T-cell (primary cell): ENCODE results near the gene PIK3R4. TPM values are rescaled to one million over a fixed set of nuclear protein-coding genes. Genes with fewer than 3 reads are reported as not detected.

Experiments used
- ATAC-seq, 4 experiments: fragments of 200-7000 bp in 3 of 4; fragments of 150-1000 bp in 1 of 4; cut with Tn5 transposase; replicated peaks in 1 of 4; 1 replicate in 3 of 4; 2 replicates in 1 of 4; pipeline ENCODE4 v1.10.0; 2021; ENCODE audit warnings: moderate library complexity in 3 of 4, mild to moderate bottlenecking in 2 of 4, moderate number of reproducible peaks in 1 of 4
- CTCF ChIA-PET, 2 donors: fragments of 300-600 bp; sonication (Branson Sonifier 250); formaldehyde crosslinking; loops; one replicate each; lab custom pipeline; 2022; ENCODE audit warnings: antibody characterized with exemption in 2 of 2; lab: Charles Lee
- POLR2A ChIA-PET, 2 donors: fragments of 300-600 bp; sonication (Branson Sonifier 250); formaldehyde crosslinking; loops; one replicate each; lab custom pipeline; 2022; ENCODE audit warnings: antibody characterized with exemption in 2 of 2; lab: Charles Lee
- DNase-seq, 35 experiments: peaks; one replicate each; pipeline versions ENCODE4 v3.0.0 to v3.0.0-alpha.2; 2013 to 2023
- H3K27ac ChIP-seq: one replicate; pipeline ENCODE4 v1.5.1; 2013; ENCODE audit warnings: low read length
- H3K27me3 ChIP-seq, 2 experiments: replicated peaks in 1 of 2; 1 replicate in 1 of 2; 2 replicates in 1 of 2; pipeline versions ENCODE4 v1.6.1 to v1.7.0; 2013; ENCODE audit warnings: low read length in 1 of 2, mixed read lengths in 1 of 2; ENCODE audit not compliant: control insufficient read depth in 2 of 2, insufficient read depth in 2 of 2; ENCODE audit errors: extremely low read depth in 1 of 2
- H3K36me3 ChIP-seq, 2 donors: 1 replicate in 1 of 2; 2 replicates in 1 of 2; pipeline versions ENCODE4 v1.6.1 to v1.7.0; 2013; ENCODE audit warnings: low read length in 1 of 2; ENCODE audit not compliant: control insufficient read depth in 2 of 2, insufficient read depth in 1 of 2; ENCODE audit errors: extremely low read depth in 1 of 2
- H3K4me1 ChIP-seq, 2 experiments: 1 replicate in 1 of 2; 2 replicates in 1 of 2; pipeline versions ENCODE4 v1.6.1 to v1.7.0; 2013; ENCODE audit warnings: low read length in 2 of 2, mixed read lengths in 1 of 2; ENCODE audit not compliant: insufficient read depth in 2 of 2, control insufficient read depth in 1 of 2; ENCODE audit errors: extremely low read depth in 1 of 2
- H3K4me3 ChIP-seq, 2 donors: 1 replicate in 1 of 2; 2 replicates in 1 of 2; pipeline versions ENCODE4 v1.5.1 to v1.7.0; 2013; ENCODE audit warnings: mild to moderate bottlenecking in 2 of 2, low read length in 1 of 2, moderate library complexity in 1 of 2; ENCODE audit not compliant: control insufficient read depth in 1 of 2; ENCODE audit errors: extremely low read depth in 1 of 2
- H3K9me3 ChIP-seq: 2 replicates; pipeline ENCODE4 v1.7.0; 2013
- H3K27ac Mint-ChIP-seq, 2 donors: one replicate each; pipeline ENCODE4 v1.8.0; 2020 to 2021; ENCODE audit warnings: mild to moderate bottlenecking in 2 of 2, mixed read lengths in 2 of 2
- H3K27me3 Mint-ChIP-seq, 2 donors: one replicate each; pipeline ENCODE4 v1.8.0; 2021 to 2022; ENCODE audit warnings: mixed read lengths in 2 of 2
- H3K36me3 Mint-ChIP-seq: one replicate; pipeline ENCODE4 v1.8.0; 2021; ENCODE audit warnings: mixed read lengths
- H3K4me1 Mint-ChIP-seq, 3 donors: one replicate each; pipeline ENCODE4 v1.8.0; 2020 to 2022; ENCODE audit warnings: mixed read lengths in 3 of 3, mild to moderate bottlenecking in 1 of 3
- H3K4me3 Mint-ChIP-seq, 3 donors: one replicate each; pipeline ENCODE4 v1.8.0; 2020 to 2022; ENCODE audit warnings: mild to moderate bottlenecking in 3 of 3, mixed read lengths in 3 of 3, moderate library complexity in 3 of 3
- H3K9me3 Mint-ChIP-seq, 3 donors: one replicate each; pipeline ENCODE4 v1.8.0; 2020 to 2022; ENCODE audit warnings: mixed read lengths in 3 of 3
- WGBS: methylation state at CpG from one replicate; pipeline ENCODE4 v1.1.5; 2013; ENCODE audit warnings: missing lambda C conversion rate; ENCODE audit not compliant: insufficient coverage; 5-methylcytosine and 5-hydroxymethylcytosine counted together
- total RNA-seq, 35 experiments: library from RNA in 6 of 35; stranded (reverse) in 6 of 35; fragments of 120-200 nt in 1 of 35; gene quantifications; one replicate each; pipeline versions ENCODE4 v1.2.1 to v1.2.4 and lab custom pipeline; 2013 to 2026

Gene PIK3R4
- total RNA-seq, 5 donors from 2014 or later (not counting 1 experiment from before 2014, with no cell fraction given): 14.4 to 30.7 (median 26.0) TPM

- no peaks in the 10 kb centered on the region for H3K9me3 Mint-ChIP-seq
- no peaks in the 10 kb centered on the region for H3K36me3 Mint-ChIP-seq
- Histone ChIP-seq H3K9me3 (no peaks in the 10 kb centered on the region), H3K4me3 (no peak overlapping the region), H3K27ac (no peak overlapping the region), H3K36me3 (no peaks in the 10 kb centered on the region), H3K4me1 (no peaks in the 10 kb centered on the region), H3K27me3 (no peaks in the 10 kb centered on the region)
- ChIA-PET CTCF (no interaction called here), POLR2A (no interaction called here)
- WGBS: 92% methylated on average over 19 of the region's 30 CpGs
- H3K4me1 Mint-ChIP-seq: no peaks in the 10 kb centered on the region
- H3K27me3 Mint-ChIP-seq: peaks cover 0 to 3% of the 10 kb centered on the region in 2 donors
- DNase-seq: no peak
- no peak overlapping the region for H3K27ac Mint-ChIP-seq
- no peak for ATAC-seq
- H3K4me3 Mint-ChIP-seq: no peak overlapping the region
These were observed 97.5 kb downstream of the PIK3R4 start for GRCh38 chr3:130649061-130649654.

- H3K9me3 Mint-ChIP-seq: no peaks in the 10 kb centered on the region
- CTCF ChIA-PET: no interaction called here
- peaks cover 0 to 3% of the 10 kb centered on the region in 2 donors for H3K27me3 Mint-ChIP-seq
- H3K36me3 ChIP-seq: no peaks in the 10 kb centered on the region
- no peaks in the 10 kb centered on the region for H3K4me1 Mint-ChIP-seq
- H3K4me3 Mint-ChIP-seq: no peak overlapping the region
- no peak for DNase-seq
- H3K4me3 ChIP-seq: no peak overlapping the region
- POLR2A ChIA-PET: no interaction called here
- H3K27ac Mint-ChIP-seq: no peak overlapping the region
- H3K9me3 ChIP-seq: no peaks in the 10 kb centered on the region
- H3K27me3 ChIP-seq: no peaks in the 10 kb centered on the region
- no peak overlapping the region for H3K27ac ChIP-seq
- H3K4me1 ChIP-seq: no peaks in the 10 kb centered on the region
- no CpG with 5 or more reads among the region's 2 CpGs for WGBS
- no peaks in the 10 kb centered on the region for H3K36me3 Mint-ChIP-seq
- ATAC-seq: no peak
These were observed 98.3 kb downstream of the PIK3R4 start for GRCh38 chr3:130648293-130648692.

- Histone ChIP-seq H3K27me3 (no peaks in the 10 kb centered on the region), H3K27ac (no peak overlapping the region), H3K9me3 (no peaks in the 10 kb centered on the region), H3K4me1 (no peaks in the 10 kb centered on the region), H3K4me3 (no peak overlapping the region), H3K36me3 (no peaks in the 10 kb centered on the region)
- H3K27me3 Mint-ChIP-seq: peaks cover 11 to 13% of the 10 kb centered on the region in 2 donors
- no peaks in the 10 kb centered on the region for H3K9me3 Mint-ChIP-seq
- H3K4me3 Mint-ChIP-seq: no peak overlapping the region
- 100% methylated on average over 1 of the region's 1 CpG for WGBS
- ChIA-PET CTCF (no interaction called here), POLR2A (no interaction called here)
- H3K4me1 Mint-ChIP-seq: no peaks in the 10 kb centered on the region
- H3K27ac Mint-ChIP-seq: no peak overlapping the region
- no peaks in the 10 kb centered on the region for H3K36me3 Mint-ChIP-seq
- no peak for DNase-seq
- no peak for ATAC-seq
These were observed 101.4 kb downstream of the PIK3R4 start for GRCh38 chr3:130645261-130645660.

GRCh38 chr3:130644628-130645253 is 101.9 kb downstream of the PIK3R4 start:
- Mint-ChIP-seq H3K9me3 (no peaks in the 10 kb centered on the region), H3K27me3 (peaks cover 13 to 16% of the 10 kb centered on the region in 2 donors), H3K36me3 (no peaks in the 10 kb centered on the region), H3K4me3 (no peak overlapping the region), H3K4me1 (no peaks in the 10 kb centered on the region), H3K27ac (no peak overlapping the region)
- Histone ChIP-seq H3K4me3 (no peak overlapping the region), H3K4me1 (no peaks in the 10 kb centered on the region), H3K9me3 (no peaks in the 10 kb centered on the region), H3K27ac (no peak overlapping the region), H3K36me3 (no peaks in the 10 kb centered on the region), H3K27me3 (no peaks in the 10 kb centered on the region)
- ATAC-seq (no peak), DNase-seq (no peak)
- no CpG with 5 or more reads among the region's 4 CpGs for WGBS
- ChIA-PET CTCF (no interaction called here), POLR2A (no interaction called here)

GRCh38 chr3:130640027-130640426 is 106.6 kb downstream of the PIK3R4 start:
- CTCF ChIA-PET: no interaction called here
- H3K4me1 Mint-ChIP-seq: no peaks in the 10 kb centered on the region
- Histone ChIP-seq H3K4me1 (no peaks in the 10 kb centered on the region), H3K27me3 (no peaks in the 10 kb centered on the region), H3K9me3 (no peaks in the 10 kb centered on the region), H3K4me3 (no peak overlapping the region), H3K36me3 (no peaks in the 10 kb centered on the region), H3K27ac (no peak overlapping the region)
- no peak for DNase-seq
- WGBS: 82% methylated on average over 2 of the region's 2 CpGs
- no peak overlapping the region for H3K4me3 Mint-ChIP-seq
- ATAC-seq: no peak
- POLR2A ChIA-PET: interaction anchor here in 1 of 2 donors (0.6 kb wide), 1 partner anchor 853 kb away, joined by 4 read pairs; no protein-coding TSS in a partner anchor
- H3K27ac Mint-ChIP-seq: no peak overlapping the region
- H3K9me3 Mint-ChIP-seq: peaks cover 0 to 4% (median 3%) of the 10 kb centered on the region in 3 donors
- H3K27me3 Mint-ChIP-seq: peaks cover 13 to 20% of the 10 kb centered on the region in 2 donors
- no peaks in the 10 kb centered on the region for H3K36me3 Mint-ChIP-seq

- ATAC-seq (no peak), DNase-seq (no peak)
- Histone ChIP-seq H3K36me3 (no peaks in the 10 kb centered on the region), H3K9me3 (no peaks in the 10 kb centered on the region), H3K4me1 (no peaks in the 10 kb centered on the region), H3K27me3 (no peaks in the 10 kb centered on the region), H3K27ac (no peak overlapping the region), H3K4me3 (no peak overlapping the region)
- ChIA-PET CTCF (no interaction called here), POLR2A (no interaction called here)
- Mint-ChIP-seq H3K27me3 (peaks cover 6 to 14% of the 10 kb centered on the region in 2 donors), H3K36me3 (no peaks in the 10 kb centered on the region), H3K4me1 (no peaks in the 10 kb centered on the region), H3K9me3 (peaks cover 0 to 4% (median 3%) of the 10 kb centered on the region in 3 donors), H3K27ac (no peak overlapping the region), H3K4me3 (no peak overlapping the region)
- WGBS: no CpG with 5 or more reads among the region's 1 CpG
These were observed 110.0 kb downstream of the PIK3R4 start for GRCh38 chr3:130636480-130637234.
